Left ventricle myocardium inferior (tissue), 1 donor: ENCODE measurements around the gene ECSCR. TPM values are rescaled to one million over a fixed set of nuclear protein-coding genes. Genes with fewer than 3 reads are reported as not detected.

Experiments
- DNase-seq: peaks from one replicate; pipeline ENCODE4 v3.0.0-alpha.2; 2020
- H3K27ac ChIP-seq: fragments of 200-600 bp; replicated peaks from 2 replicates; pipeline ENCODE4 v1.8.0; 2021
- H3K27me3 ChIP-seq: fragments of 200-600 bp; 2 replicates; pipeline ENCODE4 v1.8.0; 2021; ENCODE audit warnings: low read depth
- H3K36me3 ChIP-seq: fragments of 200-600 bp; 2 replicates; pipeline ENCODE4 v1.8.0; 2021
- H3K4me1 ChIP-seq: fragments of 200-600 bp; 2 replicates; pipeline ENCODE4 v1.8.0; 2021
- H3K4me3 ChIP-seq: fragments of 200-600 bp; 2 replicates; pipeline ENCODE4 v1.8.0; 2021; ENCODE audit warnings: mild to moderate bottlenecking, moderate library complexity
- H3K9me3 ChIP-seq: fragments of 200-600 bp; replicated peaks from 2 replicates; pipeline ENCODE4 v1.8.0; 2021
- intact Hi-C: fragments of 100-400 bp; cut with micrococcal nuclease; formaldehyde crosslinking; loops from one replicate; pipeline ENCODE4 v1.11.0; 2022
- total RNA-seq: library from RNA; stranded (reverse); fragmentation: NEBNext Ultra II Directional; extraction: Animal tissue kit (Norgen Biotek cat#: 25700); gene quantifications from one replicate; pipeline ENCODE4 v1.2.1, GENCODE V29; 2021
- TF ChIP-seq, protein P1 (sequence below): fragments of 200-600 bp; IDR thresholded peaks from 2 replicates; pipeline ENCODE4 v1.8.0; 2021; ENCODE audit warnings: antibody characterized with exemption, mild to moderate bottlenecking, borderline replicate concordance
- donor health status: DM: no; HTN: yes; CAD: no; lungs with severe emphysema.

ECSCR gene
- total RNA-seq, 1 donor from 2014 or later: 20.9 TPM

DNA sequence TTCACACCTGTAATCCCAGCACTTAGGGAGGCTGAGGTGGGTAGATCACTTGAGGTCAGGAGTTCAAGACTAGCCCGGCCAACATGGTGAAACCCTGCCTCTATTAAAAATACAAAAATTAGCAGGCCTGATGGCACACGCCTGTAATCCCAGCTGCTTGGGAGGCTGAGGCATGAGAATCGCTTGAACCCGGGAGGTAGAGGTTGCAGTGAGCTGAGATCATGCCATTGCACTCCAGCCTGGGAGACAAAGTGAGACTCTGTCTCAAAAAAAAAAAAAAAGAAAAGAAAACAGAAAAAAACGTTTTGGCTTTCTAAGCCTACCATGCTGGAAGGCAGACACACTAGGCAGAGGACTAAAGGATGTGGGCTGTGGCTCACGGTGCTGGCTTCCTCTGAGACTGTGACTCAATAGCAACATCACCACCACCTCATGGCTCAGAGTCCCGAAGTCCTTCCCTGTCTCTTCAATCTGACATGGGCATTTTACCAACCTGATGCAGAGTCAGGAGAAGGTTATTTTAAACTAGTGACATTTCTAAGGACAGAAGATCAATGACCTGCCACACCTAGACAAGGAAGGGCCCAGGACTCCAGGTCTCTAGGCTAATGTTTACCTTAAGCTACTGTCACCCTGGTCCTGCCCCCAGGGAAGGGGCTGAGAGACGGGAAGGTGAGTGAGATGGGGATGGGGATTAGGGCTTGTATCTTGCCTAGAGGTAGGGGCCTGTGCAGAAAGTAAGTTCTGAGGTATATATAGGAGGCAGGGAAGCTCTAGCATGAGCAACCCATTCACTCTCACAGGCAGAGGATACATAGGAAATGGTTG, 3.7 kb downstream of the ECSCR start:
- intact Hi-C loops: no loop called here
- Histone ChIP-seq H3K27ac (peak overlapping the region; percentile 91), H3K9me3 (no peaks in the 10 kb centered on the region), H3K36me3 (peaks cover 4% of the 10 kb centered on the region), H3K4me3 (peak overlapping the region; percentile 69), H3K4me1 (peaks cover 43% of the 10 kb centered on the region), H3K27me3 (no peaks in the 10 kb centered on the region)
- TF ChIP-seq, protein P1, sequence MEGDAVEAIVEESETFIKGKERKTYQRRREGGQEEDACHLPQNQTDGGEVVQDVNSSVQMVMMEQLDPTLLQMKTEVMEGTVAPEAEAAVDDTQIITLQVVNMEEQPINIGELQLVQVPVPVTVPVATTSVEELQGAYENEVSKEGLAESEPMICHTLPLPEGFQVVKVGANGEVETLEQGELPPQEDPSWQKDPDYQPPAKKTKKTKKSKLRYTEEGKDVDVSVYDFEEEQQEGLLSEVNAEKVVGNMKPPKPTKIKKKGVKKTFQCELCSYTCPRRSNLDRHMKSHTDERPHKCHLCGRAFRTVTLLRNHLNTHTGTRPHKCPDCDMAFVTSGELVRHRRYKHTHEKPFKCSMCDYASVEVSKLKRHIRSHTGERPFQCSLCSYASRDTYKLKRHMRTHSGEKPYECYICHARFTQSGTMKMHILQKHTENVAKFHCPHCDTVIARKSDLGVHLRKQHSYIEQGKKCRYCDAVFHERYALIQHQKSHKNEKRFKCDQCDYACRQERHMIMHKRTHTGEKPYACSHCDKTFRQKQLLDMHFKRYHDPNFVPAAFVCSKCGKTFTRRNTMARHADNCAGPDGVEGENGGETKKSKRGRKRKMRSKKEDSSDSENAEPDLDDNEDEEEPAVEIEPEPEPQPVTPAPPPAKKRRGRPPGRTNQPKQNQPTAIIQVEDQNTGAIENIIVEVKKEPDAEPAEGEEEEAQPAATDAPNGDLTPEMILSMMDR: no peak
- no peak for DNase-seq

DNA sequence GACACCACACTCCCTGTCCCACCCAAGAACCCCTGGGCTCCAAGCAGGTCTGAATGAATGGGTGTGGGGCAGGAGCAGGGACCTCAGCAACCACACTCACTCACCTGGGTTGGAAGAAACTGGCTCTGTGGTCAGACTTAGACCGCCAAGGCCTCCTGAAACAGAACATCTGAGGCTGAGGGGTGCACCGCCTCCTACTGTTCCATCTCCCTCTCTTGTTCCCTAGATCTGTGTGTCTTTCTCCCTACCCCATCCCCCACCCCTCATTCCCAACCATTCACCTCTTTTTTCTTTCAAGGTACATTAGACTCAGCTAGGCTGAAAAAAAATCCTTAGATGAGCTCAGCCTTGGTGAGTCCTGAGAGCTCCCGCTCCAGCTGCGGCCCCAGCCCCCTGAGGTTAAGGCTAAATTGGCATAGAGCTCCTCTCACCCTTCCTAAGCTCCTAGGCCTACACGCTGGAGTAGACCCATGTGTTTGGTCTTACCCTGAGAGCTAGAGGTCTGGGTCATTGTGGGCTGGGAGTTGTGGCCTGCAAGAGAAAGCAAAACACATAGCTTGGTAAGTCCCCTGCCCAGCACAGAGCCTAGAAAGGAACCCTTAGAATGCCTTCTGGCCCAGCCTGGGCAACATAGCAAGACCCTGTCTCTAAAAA, 4.8 kb downstream of the ECSCR start:
- no peak overlapping the region for H3K4me3 ChIP-seq
- H3K27me3 ChIP-seq: no peaks in the 10 kb centered on the region
- H3K36me3 ChIP-seq: peaks cover 4% of the 10 kb centered on the region
- H3K27ac ChIP-seq: peak overlapping the region; percentile 91
- DNase-seq: no peak
- H3K4me1 ChIP-seq: peaks cover 34% of the 10 kb centered on the region
- TF ChIP-seq, protein P1: no peak
- no peaks in the 10 kb centered on the region for H3K9me3 ChIP-seq
- intact Hi-C loops: no loop called here

DNA sequence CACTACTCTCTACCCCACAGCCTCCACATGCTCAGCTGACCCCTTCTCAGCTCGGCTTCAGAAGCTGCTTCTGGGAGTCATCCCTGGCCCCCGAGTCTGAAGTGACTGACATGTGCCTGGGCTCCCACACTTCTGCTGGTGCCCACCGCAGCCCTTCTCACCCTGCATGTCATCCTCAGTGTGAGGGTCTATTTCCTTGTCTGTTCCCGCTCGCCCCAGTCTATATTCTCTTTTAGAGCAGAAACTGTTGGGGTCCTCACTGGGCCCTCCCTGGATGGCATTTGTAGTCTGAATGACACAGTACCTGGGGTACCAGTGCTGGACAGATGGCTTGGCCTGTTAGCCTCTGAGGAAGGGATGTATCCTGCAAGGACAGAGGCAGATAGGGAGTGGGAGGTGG, 5.3 kb downstream of the ECSCR start:
- no peak for DNase-seq
- TF ChIP-seq, protein P1: no peak
- Histone ChIP-seq H3K27me3 (no peaks in the 10 kb centered on the region), H3K36me3 (peaks cover 4% of the 10 kb centered on the region), H3K4me1 (peaks cover 34% of the 10 kb centered on the region), H3K27ac (no peak overlapping the region), H3K9me3 (no peaks in the 10 kb centered on the region), H3K4me3 (no peak overlapping the region)
- intact Hi-C loops: no loop called here

DNA sequence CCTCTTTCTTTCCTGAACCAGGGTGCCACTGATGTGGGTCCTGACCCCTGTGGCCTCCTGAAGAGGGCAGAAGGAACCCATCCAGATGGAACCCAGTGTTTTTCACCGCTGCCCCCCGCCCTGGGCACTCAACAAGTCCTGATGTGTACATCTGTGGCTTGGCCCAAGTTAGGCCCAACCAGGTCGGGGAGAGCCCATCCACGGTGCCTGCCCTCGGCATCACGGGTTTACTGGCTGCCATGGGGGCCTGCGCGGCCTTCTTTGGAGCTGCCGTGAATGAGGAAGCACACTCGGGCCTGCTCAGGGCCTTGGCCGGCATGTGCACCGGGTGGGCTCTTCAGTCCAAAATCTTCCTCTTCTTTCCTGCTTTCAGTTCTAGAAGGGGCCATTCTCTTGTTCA, 5.8 kb downstream of the ECSCR start:
- H3K4me1 ChIP-seq: peaks cover 34% of the 10 kb centered on the region
- no peaks in the 10 kb centered on the region for H3K27me3 ChIP-seq
- intact Hi-C loops: no loop called here
- H3K4me3 ChIP-seq: no peak overlapping the region
- DNase-seq: no peak
- TF ChIP-seq, protein P1: no peak
- H3K36me3 ChIP-seq: peaks cover 4% of the 10 kb centered on the region
- no peak overlapping the region for H3K27ac ChIP-seq
- no peaks in the 10 kb centered on the region for H3K9me3 ChIP-seq

DNA sequence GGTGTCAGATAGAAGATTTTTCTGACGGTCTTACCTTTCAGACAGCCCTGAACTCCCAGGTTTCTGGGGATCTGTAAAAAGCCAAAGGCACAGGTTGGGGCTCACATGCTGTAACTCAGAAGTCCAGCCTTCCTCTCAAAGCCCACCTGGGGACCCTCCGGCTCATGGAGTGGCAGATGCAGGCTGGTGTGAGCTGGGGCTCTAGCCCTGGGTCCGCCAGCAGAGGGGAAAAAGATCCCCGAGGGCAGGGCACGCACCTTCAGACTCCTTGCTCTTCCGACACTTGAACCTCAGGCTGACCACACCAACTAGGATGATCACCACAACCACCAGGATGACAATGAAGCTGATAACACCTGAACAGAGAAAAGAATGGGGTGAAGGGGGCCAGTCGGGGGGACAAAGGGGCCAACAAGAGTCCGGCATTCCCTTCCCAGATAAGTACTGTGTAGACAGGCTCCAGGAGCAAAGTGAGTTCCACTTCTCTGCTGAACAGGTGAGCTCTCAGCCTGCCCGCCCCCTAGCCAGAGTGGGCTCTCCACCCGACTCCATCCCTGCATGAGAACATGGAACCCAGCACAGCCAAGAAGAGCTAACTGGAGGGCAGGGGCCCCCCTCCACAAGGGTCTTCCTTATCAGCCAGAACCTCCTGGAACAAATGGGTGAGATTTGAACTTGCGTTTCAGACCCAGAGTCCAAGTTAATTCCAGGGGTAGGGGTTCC, 7.8 kb downstream of the ECSCR start:
- H3K9me3 ChIP-seq: no peaks in the 10 kb centered on the region
- H3K27ac ChIP-seq: no peak overlapping the region
- H3K4me3 ChIP-seq: no peak overlapping the region
- H3K4me1 ChIP-seq: peaks cover 23% of the 10 kb centered on the region
- peaks cover 4% of the 10 kb centered on the region for H3K36me3 ChIP-seq
- TF ChIP-seq, protein P1: no peak
- intact Hi-C loops: no loop called here
- H3K27me3 ChIP-seq: no peaks in the 10 kb centered on the region
- DNase-seq: no peak
